CD4-positive, alpha-beta T cell treated with Interleukin-1 beta for 1 hour (primary cell): ENCODE data around the gene LCTL.
"Not testable (repeated sequence)": the region's sequence is repeated elsewhere in the genome, so short reads cannot be mapped to it uniquely, and the experiment has no call there.

Experiments used
- DNase-seq, 2 donors: peaks; one replicate each; pipeline ENCODE4 v3.0.0-alpha.2; 2020 to 2022

Gene LCTL

GRCh38 chr15:66591322-66591862, 25.6 kb upstream of the LCTL start:
- DNase-seq = no peak

GRCh38 chr15:66590435-66590834, 24.6 kb upstream of the LCTL start:
- DNase-seq = no peak

GRCh38 chr15:66589429-66589828, 23.6 kb upstream of the LCTL start:
- DNase-seq = not testable (repeated sequence)

- no peak for DNase-seq
Observed at GRCh38 chr15:66588971-66589370, 23.2 kb upstream of the LCTL start.

GRCh38 chr15:66588537-66588936, 22.7 kb upstream of the LCTL start:
- DNase-seq = no peak

GRCh38 chr15:66587749-66588148, 22.0 kb upstream of the LCTL start:
- DNase-seq = no peak

- no peak for DNase-seq
Observed at GRCh38 chr15:66587020-66587419, 21.2 kb upstream of the LCTL start.

- no peak for DNase-seq
Observed at GRCh38 chr15:66586155-66586976, 20.6 kb upstream of the LCTL start.

- DNase-seq = no peak
Observed at GRCh38 chr15:66581972-66582537, 16.3 kb upstream of the LCTL start.

GRCh38 chr15:66580643-66581042, 14.8 kb upstream of the LCTL start:
- no peak for DNase-seq

GRCh38 chr15:66578286-66578875, 12.6 kb upstream of the LCTL start:
- no peak for DNase-seq

GRCh38 chr15:66574596-66574950, 8.8 kb upstream of the LCTL start:
- no peak for DNase-seq

GRCh38 chr15:66573719-66574595, 8.2 kb upstream of the LCTL start:
- no peak for DNase-seq

GRCh38 chr15:66573348-66573718, 7.5 kb upstream of the LCTL start:
- DNase-seq = no peak

- DNase-seq = no peak
Observed at GRCh38 chr15:66572146-66572545, 6.3 kb upstream of the LCTL start.

GRCh38 chr15:66570842-66571478, 5.2 kb upstream of the LCTL start:
- no peak for DNase-seq

GRCh38 chr15:66570327-66570726, 4.5 kb upstream of the LCTL start:
- DNase-seq = no peak

- no peak for DNase-seq
Observed at GRCh38 chr15:66569461-66570137, 3.8 kb upstream of the LCTL start.

- DNase-seq = no peak
Observed at GRCh38 chr15:66567897-66568296, 2.1 kb upstream of the LCTL start.

- peak; percentile 31 to 67 for DNase-seq
Observed at GRCh38 chr15:66566963-66567531, 1.2 kb upstream of the LCTL start.

GRCh38 chr15:66565141-66565641, 607 bp downstream of the LCTL start:
- no peak for DNase-seq
